Keratinocyte (primary cell): ENCODE results near the gene RXRA. TPM values are rescaled to one million over a fixed set of nuclear protein-coding genes. Genes with fewer than 3 reads are reported as not detected.

Source experiments
- DNase-seq: peaks from one replicate; pipeline ENCODE4 v3.0.0-alpha.2; 2011; ENCODE audit warnings: low read depth, missing footprints, low spot score
- FAIRE-seq: peaks from 2 replicates; lab custom pipeline; 2011; peaks lifted over from hg19 to GRCh38; lab: Jason Lieb, UNC
- H2AFZ ChIP-seq: 2 replicates; pipeline ENCODE4 v1.6.0; 2012; ENCODE audit warnings: low read length, control low read depth, inconsistent platforms; ENCODE audit not compliant: control insufficient read depth
- H3K27ac ChIP-seq: 2 replicates; pipeline ENCODE4 v1.5.1; 2011; ENCODE audit warnings: low read length; ENCODE audit not compliant: control insufficient read depth, insufficient read depth
- H3K27me3 ChIP-seq: 3 replicates; pipeline ENCODE4 v1.6.0; 2011; ENCODE audit warnings: low read length; ENCODE audit not compliant: control insufficient read depth, insufficient read depth; ENCODE audit errors: extremely low read depth
- H3K36me3 ChIP-seq, 2 experiments: 2 replicates in 1 of 2; 3 replicates in 1 of 2; pipeline ENCODE4 v1.5.1; 2011; ENCODE audit warnings: low read length in 2 of 2, mild to moderate bottlenecking in 1 of 2; ENCODE audit not compliant: control insufficient read depth in 2 of 2, insufficient read depth in 2 of 2; ENCODE audit errors: extremely low read depth in 1 of 2
- H3K4me1 ChIP-seq: 3 replicates; pipeline ENCODE4 v1.5.1; 2011; ENCODE audit warnings: low read length; ENCODE audit not compliant: control insufficient read depth, insufficient read depth; ENCODE audit errors: extremely low read depth
- H3K4me2 ChIP-seq: 3 replicates; pipeline ENCODE4 v1.6.0; 2011; ENCODE audit warnings: low read depth, low read length; ENCODE audit not compliant: control insufficient read depth, insufficient read depth; ENCODE audit errors: extremely low read depth
- H3K4me3 ChIP-seq, 3 experiments: fragments of 200-600 bp in 1 of 3; sonication (generic) in 1 of 3; 2 replicates in 2 of 3; 3 replicates in 1 of 3; pipeline ENCODE4 v1.5.1; 2011 to 2016; ENCODE audit warnings: low read length in 3 of 3, mild to moderate bottlenecking in 3 of 3, control low read depth in 2 of 3, inconsistent platforms in 1 of 3, low read depth in 1 of 3, mixed read lengths in 1 of 3, mixed run types in 1 of 3, moderate library complexity in 1 of 3; ENCODE audit not compliant: control insufficient read depth in 2 of 3, insufficient read depth in 2 of 3; ENCODE audit errors: extremely low read depth in 1 of 3
- H3K79me2 ChIP-seq: 2 replicates; pipeline ENCODE4 v1.6.0; 2012; ENCODE audit warnings: low read length; ENCODE audit not compliant: control insufficient read depth, insufficient read depth
- H3K9ac ChIP-seq: 3 replicates; pipeline ENCODE4 v1.6.0; 2011; ENCODE audit warnings: low read length; ENCODE audit not compliant: control insufficient read depth, insufficient read depth; ENCODE audit errors: extremely low read depth
- H3K9me1 ChIP-seq: 3 replicates; pipeline ENCODE4 v1.6.0; 2011; ENCODE audit warnings: low read length; ENCODE audit not compliant: control insufficient read depth, insufficient read depth; ENCODE audit errors: extremely low read depth
- H3K9me3 ChIP-seq: 2 replicates; pipeline ENCODE4 v1.5.1; 2012; ENCODE audit warnings: low read depth, low read length; ENCODE audit not compliant: control insufficient read depth
- H4K20me1 ChIP-seq: 3 replicates; pipeline ENCODE4 v1.6.0; 2011; ENCODE audit warnings: low read length; ENCODE audit not compliant: control insufficient read depth, insufficient read depth; ENCODE audit errors: extremely low read depth
- CTCF ChIP-seq, 3 experiments: IDR thresholded peaks in 1 of 3; conservative IDR thresholded peaks in 1 of 3; optimal IDR thresholded peaks in 1 of 3; 2 replicates in 2 of 3; 3 replicates in 1 of 3; pipeline versions ENCODE3 to v1.5.1; 2011; ENCODE audit warnings: low read length in 3 of 3, mild to moderate bottlenecking in 3 of 3, moderate library complexity in 2 of 3, control low read depth in 1 of 3, inconsistent platforms in 1 of 3; ENCODE audit not compliant: insufficient read depth in 2 of 3; ENCODE audit errors: extremely low read depth in 1 of 3
- EZH2 ChIP-seq: IDR thresholded peaks from one replicate; pipeline ENCODE4 v1.6.1; 2012; ENCODE audit warnings: inconsistent platforms, mild to moderate bottlenecking, low read length, moderate library complexity
- dilution Hi-C: fragments of 300-500 bp; cut with MboI; formaldehyde crosslinking; loops from one replicate; pipeline ENCODE4 v1.7.0; 2020; ENCODE audit warnings: low sequenced_read_pairs; ENCODE audit not compliant: extremely low pct_ligation_motif_present
- polyA plus RNA-seq, 5 experiments: library from polyadenylated mRNA; depleted of rRNA in 3 of 5; stranded (reverse) in 3 of 5; stranded (forward) in 1 of 5; unstranded in 1 of 5; fragments of >200 nt; gene quantifications; 1 replicate in 1 of 5; 2 replicates in 3 of 5; 3 replicates in 1 of 5; pipeline versions ENCODE4 v1.2.1 to v1.2.3, GENCODE V29; 2011 to 2012; ENCODE audit warnings: missing spikeins in 2 of 5, low read depth in 1 of 5, low replicate concordance in 1 of 5

Gene RXRA
- polyA plus RNA-seq, 1 donor (not counting 4 experiments of a cell fraction or from before 2014, with no cell fraction given) = 9.7 TPM

GRCh38 chr9:134436379-134436762, 110.1 kb downstream of the RXRA start:
- H3K27ac ChIP-seq = no peak overlapping the region
- no peak overlapping the region for H2AFZ ChIP-seq
- DNase-seq = no peak
- no peak overlapping the region for H3K4me2 ChIP-seq
- FAIRE-seq = no peak
- H3K36me3 ChIP-seq = peaks cover 17 to 21% of the 10 kb centered on the region in 2 experiments
- no peak for TF ChIP-seq CTCF (optimal IDR thresholded peaks at IDR 0.05 in 1 of 3, IDR thresholded peaks at IDR 0.05 in 1 of 3, conservative IDR thresholded peaks at IDR 0.05 in 1 of 3; ENCODE audit: extremely low read depth in 1 of 3, insufficient read depth in 2 of 3, low read length in 3 of 3)
- no peak for TF ChIP-seq EZH2
- peaks cover 7% of the 10 kb centered on the region for H4K20me1 ChIP-seq
- H3K9me3 ChIP-seq = no peaks in the 10 kb centered on the region
- no peaks in the 10 kb centered on the region for H3K27me3 ChIP-seq
- H3K4me3 ChIP-seq = no peak overlapping the region
- no peaks in the 10 kb centered on the region for H3K79me2 ChIP-seq
- peaks cover 3% of the 10 kb centered on the region for H3K9me1 ChIP-seq
- peaks cover 41% of the 10 kb centered on the region for H3K4me1 ChIP-seq
- H3K9ac ChIP-seq = no peak overlapping the region
- dilution Hi-C loops = no loop called here

DNA sequence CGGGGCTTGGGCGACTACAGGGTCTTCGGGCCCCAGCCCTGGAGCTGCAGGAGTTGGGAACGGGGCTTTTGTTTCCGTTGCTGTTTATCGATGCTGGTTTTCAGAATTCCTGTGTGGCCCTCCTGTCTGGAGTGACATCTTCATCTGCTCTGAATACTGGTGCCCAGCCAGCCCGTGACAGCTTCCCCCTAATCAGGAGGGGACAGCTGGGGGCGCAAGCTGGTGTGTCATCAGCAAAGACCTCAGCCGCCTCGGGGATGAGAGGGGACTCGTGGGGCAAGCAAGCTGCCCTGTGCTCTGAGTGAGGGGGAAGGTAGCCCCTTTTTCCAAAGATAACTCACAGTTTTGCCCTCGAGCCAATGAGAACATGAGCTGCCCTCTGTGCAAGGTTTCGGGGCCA, 110.7 kb downstream of the RXRA start:
- peaks cover 3% of the 10 kb centered on the region for H3K9me1 ChIP-seq
- peaks cover 7% of the 10 kb centered on the region for H4K20me1 ChIP-seq
- H3K36me3 ChIP-seq = peaks cover 15 to 21% of the 10 kb centered on the region in 2 experiments
- H3K27ac ChIP-seq = no peak overlapping the region
- dilution Hi-C loops = no loop called here
- peaks cover 36% of the 10 kb centered on the region for H3K4me1 ChIP-seq
- H3K79me2 ChIP-seq = no peaks in the 10 kb centered on the region
- FAIRE-seq (no peak), DNase-seq (no peak)
- no peak overlapping the region for H3K9ac ChIP-seq
- no peak overlapping the region for H3K4me2 ChIP-seq
- no peak overlapping the region for H3K4me3 ChIP-seq
- H3K27me3 ChIP-seq = peaks cover 4% of the 10 kb centered on the region
- H2AFZ ChIP-seq = no peak overlapping the region
- H3K9me3 ChIP-seq = no peaks in the 10 kb centered on the region
- TF ChIP-seq CTCF (optimal IDR thresholded peaks at IDR 0.05 in 1 of 3, IDR thresholded peaks at IDR 0.05 in 1 of 3, conservative IDR thresholded peaks at IDR 0.05 in 1 of 3; ENCODE audit: extremely low read depth in 1 of 3, insufficient read depth in 2 of 3, low read length in 3 of 3) = no peak
- TF ChIP-seq EZH2 = no peak
